ENCODE measurements around the gene SLC17A8. TPM values are rescaled to one million over a fixed set of nuclear protein-coding genes. Genes with fewer than 3 reads are reported as not detected.

SLC17A8 gene
- polyA plus RNA-seq, 1 donor (not counting 4 experiments of a cell fraction or from before 2014, with no cell fraction given) = not detected

DNA sequence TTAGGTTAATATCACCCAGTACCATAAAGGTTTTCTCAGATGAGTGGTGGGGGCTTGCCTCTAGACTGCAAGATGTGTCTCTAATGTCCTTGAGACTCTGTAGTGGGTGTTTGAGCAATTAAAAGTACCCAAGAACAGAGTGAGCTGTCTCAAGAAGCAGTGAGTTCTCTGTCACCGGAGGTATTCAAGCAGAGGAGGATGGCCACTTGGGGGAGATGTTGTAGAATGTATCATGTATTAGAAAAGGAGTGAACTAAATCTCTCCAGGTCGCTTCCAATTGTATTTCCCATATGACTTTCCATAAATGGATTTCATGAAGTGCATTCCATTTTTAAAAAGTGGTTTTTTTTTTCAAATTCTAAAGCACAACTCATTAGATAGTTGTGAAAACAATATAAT is 35.0 kb downstream of the SLC17A8 start:
- H3K36me3 ChIP-seq (ENCODE audit: control insufficient read depth in 2 of 2, extremely low read depth in 1 of 2, insufficient read depth in 2 of 2, low read length in 2 of 2) = no peaks in the 10 kb centered on the region

DNA sequence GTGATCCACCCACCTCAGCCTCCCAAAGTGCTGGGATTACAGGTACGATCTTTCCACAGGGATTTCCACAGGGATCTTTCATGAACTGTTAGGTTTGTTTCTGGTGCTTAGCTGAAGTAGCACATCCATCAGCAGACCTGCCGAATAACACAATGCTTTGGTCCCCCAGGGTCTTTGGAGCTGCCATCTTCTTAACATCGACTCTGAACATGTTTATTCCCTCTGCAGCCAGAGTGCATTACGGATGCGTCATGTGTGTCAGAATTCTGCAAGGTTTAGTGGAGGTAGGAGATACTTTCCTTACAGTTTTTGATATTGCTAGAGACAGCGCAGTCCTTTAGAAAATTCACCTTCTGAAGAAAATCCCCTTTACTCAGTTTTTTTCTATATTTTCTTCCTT is 36.3 kb downstream of the SLC17A8 start:
- dilution Hi-C loops (cut with MboI; ENCODE audit: extremely low pct_ligation_motif_present, low sequenced_read_pairs) = no loop called here
- Histone ChIP-seq H4K20me1 (ENCODE audit: control insufficient read depth, extremely low read depth, insufficient read depth, low read length) (no peaks in the 10 kb centered on the region), H3K27ac (ENCODE audit: control insufficient read depth, insufficient read depth, low read length) (no peak overlapping the region), H3K9me3 (ENCODE audit: control insufficient read depth, low read depth, low read length) (no peaks in the 10 kb centered on the region), H3K4me1 (ENCODE audit: control insufficient read depth, extremely low read depth, insufficient read depth, low read length) (no peaks in the 10 kb centered on the region), H3K79me2 (ENCODE audit: control insufficient read depth, insufficient read depth, low read length) (no peaks in the 10 kb centered on the region), H2AFZ (ENCODE audit: control insufficient read depth, low read length) (no peak overlapping the region), H3K9me1 (ENCODE audit: control insufficient read depth, extremely low read depth, insufficient read depth, low read length) (no peaks in the 10 kb centered on the region), H3K27me3 (ENCODE audit: control insufficient read depth, extremely low read depth, insufficient read depth, low read length) (no peaks in the 10 kb centered on the region), H3K4me3 (ENCODE audit: control insufficient read depth in 2 of 3, extremely low read depth in 1 of 3, insufficient read depth in 2 of 3, low read depth in 1 of 3, low read length in 3 of 3) (no peak overlapping the region), H3K4me2 (ENCODE audit: control insufficient read depth, extremely low read depth, insufficient read depth, low read depth, low read length) (no peak overlapping the region), H3K9ac (ENCODE audit: control insufficient read depth, extremely low read depth, insufficient read depth, low read length) (no peak overlapping the region), H3K36me3 (ENCODE audit: control insufficient read depth in 2 of 2, extremely low read depth in 1 of 2, insufficient read depth in 2 of 2, low read length in 2 of 2) (no peaks in the 10 kb centered on the region)
- TF ChIP-seq, protein P1, sequence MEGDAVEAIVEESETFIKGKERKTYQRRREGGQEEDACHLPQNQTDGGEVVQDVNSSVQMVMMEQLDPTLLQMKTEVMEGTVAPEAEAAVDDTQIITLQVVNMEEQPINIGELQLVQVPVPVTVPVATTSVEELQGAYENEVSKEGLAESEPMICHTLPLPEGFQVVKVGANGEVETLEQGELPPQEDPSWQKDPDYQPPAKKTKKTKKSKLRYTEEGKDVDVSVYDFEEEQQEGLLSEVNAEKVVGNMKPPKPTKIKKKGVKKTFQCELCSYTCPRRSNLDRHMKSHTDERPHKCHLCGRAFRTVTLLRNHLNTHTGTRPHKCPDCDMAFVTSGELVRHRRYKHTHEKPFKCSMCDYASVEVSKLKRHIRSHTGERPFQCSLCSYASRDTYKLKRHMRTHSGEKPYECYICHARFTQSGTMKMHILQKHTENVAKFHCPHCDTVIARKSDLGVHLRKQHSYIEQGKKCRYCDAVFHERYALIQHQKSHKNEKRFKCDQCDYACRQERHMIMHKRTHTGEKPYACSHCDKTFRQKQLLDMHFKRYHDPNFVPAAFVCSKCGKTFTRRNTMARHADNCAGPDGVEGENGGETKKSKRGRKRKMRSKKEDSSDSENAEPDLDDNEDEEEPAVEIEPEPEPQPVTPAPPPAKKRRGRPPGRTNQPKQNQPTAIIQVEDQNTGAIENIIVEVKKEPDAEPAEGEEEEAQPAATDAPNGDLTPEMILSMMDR (optimal IDR thresholded peaks at IDR 0.05 in 1 of 3, IDR thresholded peaks at IDR 0.05 in 1 of 3, conservative IDR thresholded peaks at IDR 0.05 in 1 of 3; ENCODE audit: extremely low read depth in 1 of 3, insufficient read depth in 2 of 3, low read length in 3 of 3) = no peak
- TF ChIP-seq EZH2 (IDR thresholded peaks at IDR 0.05; ENCODE audit: low read length) = no peak
- FAIRE-seq = no peak
- DNase-seq (ENCODE audit: low read depth, low spot score) = no peak

More for the DNA sequence above, 35.0 kb downstream of the SLC17A8 start:
- TF ChIP-seq, protein P1 (optimal IDR thresholded peaks at IDR 0.05 in 1 of 3, IDR thresholded peaks at IDR 0.05 in 1 of 3, conservative IDR thresholded peaks at IDR 0.05 in 1 of 3; ENCODE audit: extremely low read depth in 1 of 3, insufficient read depth in 2 of 3, low read length in 3 of 3) = peak; percentile 15 to 52 (median 20)
- no peak for TF ChIP-seq EZH2 (IDR thresholded peaks at IDR 0.05; ENCODE audit: low read length)
- Histone ChIP-seq H3K9ac (ENCODE audit: control insufficient read depth, extremely low read depth, insufficient read depth, low read length) (no peak overlapping the region), H3K9me3 (ENCODE audit: control insufficient read depth, low read depth, low read length) (no peaks in the 10 kb centered on the region), H3K4me1 (ENCODE audit: control insufficient read depth, extremely low read depth, insufficient read depth, low read length) (no peaks in the 10 kb centered on the region), H3K4me3 (ENCODE audit: control insufficient read depth in 2 of 3, extremely low read depth in 1 of 3, insufficient read depth in 2 of 3, low read depth in 1 of 3, low read length in 3 of 3) (no peak overlapping the region), H3K27me3 (ENCODE audit: control insufficient read depth, extremely low read depth, insufficient read depth, low read length) (no peaks in the 10 kb centered on the region), H2AFZ (ENCODE audit: control insufficient read depth, low read length) (no peak overlapping the region), H3K9me1 (ENCODE audit: control insufficient read depth, extremely low read depth, insufficient read depth, low read length) (no peaks in the 10 kb centered on the region), H3K4me2 (ENCODE audit: control insufficient read depth, extremely low read depth, insufficient read depth, low read depth, low read length) (no peak overlapping the region), H3K79me2 (ENCODE audit: control insufficient read depth, insufficient read depth, low read length) (no peaks in the 10 kb centered on the region), H3K27ac (ENCODE audit: control insufficient read depth, insufficient read depth, low read length) (no peak overlapping the region), H4K20me1 (ENCODE audit: control insufficient read depth, extremely low read depth, insufficient read depth, low read length) (no peaks in the 10 kb centered on the region)
- no peak for DNase-seq (ENCODE audit: low read depth, low spot score)
- FAIRE-seq = no peak
- dilution Hi-C loops (cut with MboI; ENCODE audit: extremely low pct_ligation_motif_present, low sequenced_read_pairs) = no loop called here

Data from keratinocyte (primary cell).